ENCODE data around the gene WHRN.

WHRN gene

DNA sequence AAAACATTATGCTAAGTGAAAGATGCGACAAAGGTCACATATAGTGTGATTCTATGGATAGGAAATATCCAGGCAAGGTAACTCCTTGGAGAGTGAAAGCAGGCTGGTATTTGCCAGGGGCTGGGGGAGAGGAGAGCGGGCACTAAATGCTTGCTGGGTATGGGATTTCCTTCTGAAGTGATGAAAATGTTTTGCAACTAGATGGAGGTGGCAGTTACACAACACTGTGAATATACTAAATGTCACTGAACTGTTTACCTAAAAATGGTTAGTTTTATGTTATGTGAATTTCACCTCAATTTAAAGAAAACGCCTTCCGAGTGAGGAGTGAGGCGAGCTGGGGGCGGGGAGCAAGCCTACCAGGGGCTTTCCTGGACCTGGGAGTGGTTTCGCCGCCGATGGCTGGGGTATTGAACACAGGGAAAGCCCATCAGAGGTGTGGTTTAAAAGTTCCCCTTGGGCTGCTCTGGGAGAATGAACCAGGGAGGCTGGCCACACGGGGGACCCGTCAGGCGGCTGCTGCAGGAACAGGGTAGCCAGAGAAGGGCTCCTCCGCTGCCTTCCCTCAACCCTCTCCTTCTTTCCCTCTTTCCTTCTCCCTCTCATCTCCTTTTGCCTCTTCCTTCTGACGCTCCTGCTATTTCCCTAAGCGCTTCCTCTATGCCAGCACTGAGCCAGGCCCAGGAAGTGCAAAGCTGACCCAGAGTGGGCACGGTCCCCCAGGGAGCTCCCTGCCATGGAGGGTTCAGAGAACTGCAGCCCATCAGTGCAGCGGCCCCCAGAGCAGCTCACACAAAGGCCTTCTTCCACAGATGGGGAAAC, 122.4 kb downstream of the WHRN start:
- DNase-seq (ENCODE audit: low spot score) = no peak

DNA sequence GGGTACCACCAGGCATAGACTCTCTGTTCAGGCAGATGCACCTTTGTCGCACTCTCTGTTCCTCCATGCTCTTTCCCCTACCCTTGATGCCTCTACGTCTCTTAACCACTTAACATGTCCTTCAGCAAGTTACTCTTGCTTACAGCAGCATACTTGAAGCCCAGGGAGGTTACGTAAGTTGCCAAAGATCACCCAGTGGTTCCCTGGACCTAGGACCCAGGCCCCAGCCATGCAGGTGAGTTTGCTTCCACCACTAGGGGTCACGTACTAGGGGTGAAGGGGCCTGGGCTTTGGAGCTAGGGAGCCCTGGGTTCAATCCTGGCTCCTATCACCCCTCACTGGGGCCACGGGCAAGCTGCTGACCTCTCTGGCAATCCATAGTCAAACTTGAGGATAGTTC, 126.4 kb downstream of the WHRN start:
- no peak for DNase-seq (ENCODE audit: low spot score)

DNA sequence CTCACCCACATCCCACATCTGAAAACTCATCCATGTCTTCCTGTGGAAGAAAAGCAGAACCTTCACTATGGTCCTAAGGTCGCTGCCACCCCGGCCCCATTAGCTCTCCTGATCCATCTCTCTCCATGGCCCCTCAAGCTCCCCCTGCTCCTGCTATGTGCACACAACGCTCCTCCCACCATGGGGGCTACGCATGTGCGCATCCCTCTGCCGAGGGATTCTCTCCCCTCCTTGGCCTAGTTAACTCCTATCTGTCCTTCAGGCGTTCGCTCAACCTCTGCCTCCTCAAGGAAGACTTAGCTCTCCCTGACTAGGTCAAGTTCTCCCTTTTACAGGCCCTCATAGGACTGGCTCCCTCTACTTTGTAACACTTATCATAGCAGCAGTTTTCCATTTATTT, 127.3 kb downstream of the WHRN start:
- DNase-seq (ENCODE audit: low spot score) = no peak

DNA sequence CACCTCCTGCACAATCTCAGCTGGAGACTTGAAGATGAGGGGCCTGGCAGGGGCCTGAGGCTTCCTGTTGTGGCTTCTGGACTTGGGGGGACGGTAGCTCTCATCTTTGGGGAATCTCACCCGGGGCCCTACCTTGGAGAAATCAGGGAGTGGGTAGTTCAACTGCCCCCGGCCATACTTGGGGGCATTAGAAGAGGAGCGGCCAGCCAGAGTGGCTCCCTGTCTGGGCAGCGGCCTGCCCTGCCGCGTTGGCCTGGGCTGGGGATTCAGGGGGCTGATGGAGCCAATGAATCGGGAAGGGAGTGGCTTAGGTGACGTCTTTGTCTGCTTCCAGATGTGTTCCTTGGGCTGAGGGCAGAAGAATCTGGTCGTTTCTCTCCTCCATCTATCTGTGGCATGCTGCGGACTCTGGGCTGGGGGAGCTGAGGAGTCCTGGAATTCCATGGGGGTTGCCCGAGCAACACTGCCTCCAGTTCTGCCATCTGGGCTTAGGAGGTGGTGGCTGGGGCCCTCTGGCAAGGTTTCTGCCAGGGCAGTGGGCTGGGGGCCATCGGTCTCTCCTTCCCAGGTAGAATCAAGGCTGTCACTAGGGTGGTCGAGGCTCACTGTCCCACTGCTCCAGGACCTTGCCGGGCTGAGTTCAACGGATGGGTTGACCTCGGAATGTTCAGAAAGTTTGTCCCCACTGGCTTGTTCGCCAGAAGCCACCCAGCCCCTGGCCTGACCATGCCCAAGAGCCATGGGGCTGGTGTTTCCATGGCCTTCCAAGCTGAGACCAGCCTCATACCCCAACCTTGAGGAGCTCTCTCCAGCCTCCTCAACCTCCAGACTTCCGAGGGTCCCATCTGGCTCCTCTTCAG, 128.5 kb downstream of the WHRN start:
- DNase-seq (ENCODE audit: low spot score) = no peak

DNA sequence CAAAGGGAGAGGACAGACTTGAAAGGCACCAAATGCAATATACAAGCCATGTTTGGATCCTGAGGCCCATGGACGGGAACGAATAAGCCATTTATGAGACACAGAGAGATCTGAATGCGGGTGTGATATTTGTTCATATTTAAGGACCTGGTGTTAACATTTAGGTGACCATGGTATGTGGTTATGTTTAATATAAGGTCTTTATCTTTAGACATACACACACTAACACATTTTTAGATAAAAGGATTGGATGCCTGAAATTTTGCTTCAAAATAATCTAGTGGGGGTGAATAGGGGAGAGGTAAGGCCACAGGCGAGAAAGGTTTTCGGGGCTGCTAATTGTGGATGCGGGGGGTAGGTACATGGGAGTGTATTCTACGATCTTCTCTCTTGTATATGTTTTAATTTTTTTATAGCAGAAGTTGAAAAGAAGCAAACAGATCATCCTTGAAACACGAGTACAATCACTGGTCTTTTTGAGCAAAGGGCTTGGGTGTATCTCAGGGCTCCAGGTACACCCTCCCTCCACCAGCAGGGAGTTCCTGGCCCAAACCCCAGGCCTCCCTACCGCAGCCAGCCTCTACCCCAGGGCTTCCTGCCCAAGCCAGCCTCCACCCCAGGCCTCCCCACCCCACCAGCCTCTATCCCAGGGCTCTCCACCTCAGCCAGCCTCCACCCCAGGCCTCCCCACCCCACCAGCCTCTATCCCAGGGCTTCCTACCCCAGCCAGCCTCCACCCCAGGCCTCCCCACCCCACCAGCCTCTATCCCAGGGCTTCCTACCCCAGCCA, 129.7 kb downstream of the WHRN start:
- no peak for DNase-seq (ENCODE audit: low spot score)

DNA sequence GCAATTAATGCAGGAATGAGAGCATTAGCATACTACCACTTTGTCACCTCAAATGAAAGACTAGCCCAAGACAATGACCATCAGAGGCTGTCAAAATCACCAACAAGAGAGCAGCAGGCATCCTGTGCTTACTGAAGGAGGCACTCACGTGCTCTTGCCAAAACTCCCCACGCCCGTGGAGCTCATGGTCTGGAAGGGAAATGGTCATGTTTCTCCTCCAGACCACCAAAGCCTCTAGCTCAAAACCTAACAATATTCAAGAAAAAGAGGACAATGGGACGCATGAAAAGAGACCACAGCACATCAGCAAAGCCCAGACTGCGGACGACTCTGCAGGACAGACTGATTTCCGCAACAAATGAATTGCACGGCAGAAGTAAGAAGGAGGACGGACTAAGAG, 130.3 kb downstream of the WHRN start:
- DNase-seq (ENCODE audit: low spot score) = no peak

DNA sequence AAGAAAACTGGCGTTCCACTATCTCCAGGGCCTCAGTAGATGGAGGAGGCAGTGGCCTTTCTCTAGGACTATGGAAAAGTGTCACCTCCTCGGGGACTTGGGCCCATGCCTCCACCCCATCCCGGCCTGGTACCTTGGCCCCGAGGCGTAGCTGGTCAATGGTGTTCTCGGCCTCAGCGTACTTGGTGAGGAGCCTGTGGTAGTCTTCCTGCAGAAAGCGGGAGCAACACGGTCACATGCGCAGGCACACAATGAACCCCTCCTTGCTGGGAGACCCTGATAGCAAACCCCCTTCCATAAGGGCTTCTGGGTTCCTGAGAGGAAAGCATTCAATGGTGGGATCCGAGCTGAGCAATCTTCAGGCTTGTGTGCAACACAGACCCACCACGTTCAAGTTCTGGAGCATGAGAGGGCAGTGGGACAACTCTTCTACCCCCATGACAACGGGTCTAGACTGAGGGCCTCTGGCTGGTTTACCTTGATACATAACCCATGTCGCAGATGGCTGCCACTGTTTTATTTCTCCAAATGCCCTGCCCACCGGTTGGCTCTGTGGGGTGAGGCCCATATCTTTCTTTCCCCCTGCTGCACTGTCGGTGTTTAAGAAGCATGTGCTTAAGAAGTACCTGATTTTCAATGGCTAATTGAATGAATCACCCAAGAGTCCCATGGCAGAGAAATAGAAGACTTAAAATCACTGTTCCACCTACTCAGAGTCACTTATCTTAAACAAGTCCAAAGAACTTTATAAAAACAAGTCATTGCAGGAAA, 131.1 kb downstream of the WHRN start:
- no peak for DNase-seq (ENCODE audit: low spot score)

DNA sequence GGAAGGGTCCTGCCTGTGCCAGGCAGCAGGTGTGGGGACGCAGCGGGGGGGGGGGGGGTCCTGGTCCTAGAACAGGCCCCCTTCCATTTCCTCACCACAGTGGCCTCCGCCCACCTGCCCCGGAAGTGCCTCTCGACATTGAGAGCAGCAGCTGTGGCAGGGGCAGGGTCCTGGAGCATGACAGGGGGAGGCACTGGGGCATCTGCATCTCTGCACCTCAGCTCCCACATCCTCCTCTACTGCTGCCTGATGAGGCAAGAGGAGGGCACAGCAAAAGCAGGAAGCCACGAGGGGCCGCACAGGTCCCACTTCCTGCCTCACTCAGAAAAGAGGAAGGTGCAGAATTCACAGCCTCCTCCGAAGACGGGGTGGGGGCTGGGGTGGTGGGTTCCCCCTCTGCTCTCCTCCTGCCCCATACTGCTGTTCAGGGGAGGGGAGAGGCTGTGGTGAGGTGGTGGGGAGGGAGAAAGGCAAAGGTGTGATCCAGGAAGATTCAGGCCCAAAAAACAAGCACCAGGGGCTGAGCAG, 132.3 kb downstream of the WHRN start:
- no peak for DNase-seq (ENCODE audit: low spot score)

DNA sequence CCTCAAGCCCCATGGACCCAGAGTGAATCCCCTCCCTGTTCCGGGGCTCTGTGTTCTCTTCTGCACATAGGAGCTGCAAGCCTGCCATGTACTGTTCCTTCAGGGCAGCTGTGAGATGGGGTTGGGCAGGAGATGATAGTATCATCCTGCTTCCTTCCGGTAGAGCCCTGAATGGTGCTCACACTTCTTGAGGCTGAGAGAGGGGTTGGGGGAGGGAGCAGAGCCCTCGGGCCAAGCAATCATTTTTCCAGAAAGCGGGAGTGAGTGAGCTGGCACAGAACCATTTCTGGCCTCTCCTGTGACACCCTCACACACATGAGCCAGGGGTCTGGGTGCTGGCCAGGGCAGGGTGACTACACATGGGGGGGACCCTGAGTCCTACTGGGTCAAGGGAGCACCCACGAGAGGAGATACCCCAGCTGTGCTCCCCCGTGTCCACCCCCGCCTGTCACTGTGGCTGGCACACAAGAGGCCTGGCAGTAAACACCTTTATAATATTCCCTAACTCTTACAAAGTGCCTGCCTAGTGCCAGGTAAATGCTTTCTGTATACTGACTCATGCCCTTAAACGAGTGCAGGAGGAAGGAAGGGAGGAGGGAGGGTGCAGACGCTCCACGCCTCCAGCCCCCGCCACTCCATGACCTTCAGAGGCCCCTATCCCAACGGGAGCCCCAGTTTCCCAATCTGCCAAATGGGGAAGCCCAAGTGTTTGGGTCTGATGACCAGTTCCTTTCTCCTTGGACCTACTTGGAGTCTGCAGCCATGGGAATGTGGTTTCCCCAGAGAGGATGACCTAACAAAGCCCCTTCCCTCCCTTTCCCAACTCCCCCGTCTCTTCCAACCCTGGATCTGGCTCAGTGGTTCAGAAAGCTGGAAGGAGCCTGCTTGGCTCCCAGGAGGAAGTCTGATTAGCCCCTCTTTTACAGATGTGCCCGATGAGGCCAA, 133.0 kb downstream of the WHRN start:
- DNase-seq (ENCODE audit: low spot score) = no peak

DNA sequence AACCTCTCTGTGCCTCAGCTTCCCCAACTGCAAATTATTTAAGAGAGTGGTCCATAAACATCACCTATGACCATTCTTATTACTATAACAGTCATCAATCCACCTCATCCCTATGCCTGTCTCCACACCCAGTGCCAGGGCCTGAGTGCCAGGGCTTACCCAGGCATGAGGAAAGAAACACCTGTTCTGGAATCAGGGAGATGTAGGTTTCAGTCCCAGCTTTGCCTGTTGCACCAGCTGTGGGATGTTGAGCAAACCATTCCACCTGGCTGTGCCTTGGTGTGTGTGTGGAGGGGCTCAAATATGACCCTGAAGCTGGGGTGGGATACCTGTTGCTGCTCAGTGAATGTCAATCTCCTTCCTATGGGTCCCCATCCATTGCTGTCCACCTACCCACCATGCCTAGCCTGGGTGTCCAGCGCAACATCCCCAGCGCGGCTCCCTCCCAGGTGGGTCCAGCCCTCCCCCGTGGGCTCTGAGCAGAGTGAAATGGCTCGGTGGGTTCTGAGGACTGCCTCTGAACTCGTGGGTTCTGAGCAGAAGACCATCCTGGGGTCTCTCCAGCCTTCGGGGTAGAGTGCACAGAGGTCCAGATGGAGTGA, 133.8 kb downstream of the WHRN start:
- no peak for DNase-seq (ENCODE audit: low spot score)

DNA sequence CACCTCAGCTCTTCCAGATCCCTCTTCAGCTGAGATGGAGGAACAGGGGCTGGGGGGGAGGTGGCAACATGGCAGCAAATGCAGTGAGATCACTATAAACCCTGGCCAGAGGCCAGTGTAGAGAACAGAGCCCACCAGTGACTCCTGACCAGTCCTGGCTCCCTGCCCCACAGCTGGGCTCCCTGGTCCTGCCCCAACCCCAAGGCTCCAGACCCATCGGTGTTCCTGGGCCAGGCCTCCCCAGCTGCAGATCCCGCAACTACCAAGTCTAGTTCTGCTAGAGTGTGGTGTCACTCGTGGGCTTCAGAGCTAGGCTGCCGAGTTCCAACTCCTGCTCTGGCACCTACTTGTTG, 134.3 kb downstream of the WHRN start:
- DNase-seq (ENCODE audit: low spot score) = no peak

DNA sequence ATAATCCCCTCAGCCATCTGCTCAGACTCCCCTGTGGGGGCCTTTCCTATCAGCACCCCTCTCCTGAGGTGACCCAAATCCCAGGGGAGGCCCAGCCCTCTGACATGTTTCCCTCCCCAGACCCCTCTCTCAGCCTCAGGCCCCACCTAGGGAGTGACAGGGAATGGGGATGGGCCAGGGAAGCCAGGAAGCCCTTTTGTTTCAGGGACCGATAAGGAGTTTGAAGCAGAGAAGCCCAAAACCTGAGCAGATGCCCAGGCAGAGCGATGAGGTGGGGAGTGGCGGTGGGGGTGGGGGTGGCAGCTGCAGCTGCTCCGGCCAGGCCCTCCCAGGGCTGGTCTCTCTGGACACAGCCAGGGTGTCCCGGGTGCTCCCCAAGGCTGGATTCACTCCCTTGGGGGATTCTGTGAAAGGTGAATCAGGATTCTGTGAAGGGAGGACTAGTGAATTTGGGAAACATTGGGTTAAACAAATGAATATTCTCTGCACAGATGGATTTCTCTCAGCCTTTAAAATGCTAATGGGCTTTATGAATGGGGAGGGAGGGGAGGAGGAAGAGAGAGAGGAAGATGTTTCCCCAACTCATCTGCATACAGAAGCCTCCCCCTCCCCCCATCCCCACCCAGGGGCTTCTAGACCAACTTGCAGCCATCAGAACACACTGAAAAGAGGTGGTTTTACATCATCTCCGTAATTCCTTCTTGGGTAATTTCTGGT, 134.9 kb downstream of the WHRN start:
- no peak for DNase-seq (ENCODE audit: low spot score)

DNA sequence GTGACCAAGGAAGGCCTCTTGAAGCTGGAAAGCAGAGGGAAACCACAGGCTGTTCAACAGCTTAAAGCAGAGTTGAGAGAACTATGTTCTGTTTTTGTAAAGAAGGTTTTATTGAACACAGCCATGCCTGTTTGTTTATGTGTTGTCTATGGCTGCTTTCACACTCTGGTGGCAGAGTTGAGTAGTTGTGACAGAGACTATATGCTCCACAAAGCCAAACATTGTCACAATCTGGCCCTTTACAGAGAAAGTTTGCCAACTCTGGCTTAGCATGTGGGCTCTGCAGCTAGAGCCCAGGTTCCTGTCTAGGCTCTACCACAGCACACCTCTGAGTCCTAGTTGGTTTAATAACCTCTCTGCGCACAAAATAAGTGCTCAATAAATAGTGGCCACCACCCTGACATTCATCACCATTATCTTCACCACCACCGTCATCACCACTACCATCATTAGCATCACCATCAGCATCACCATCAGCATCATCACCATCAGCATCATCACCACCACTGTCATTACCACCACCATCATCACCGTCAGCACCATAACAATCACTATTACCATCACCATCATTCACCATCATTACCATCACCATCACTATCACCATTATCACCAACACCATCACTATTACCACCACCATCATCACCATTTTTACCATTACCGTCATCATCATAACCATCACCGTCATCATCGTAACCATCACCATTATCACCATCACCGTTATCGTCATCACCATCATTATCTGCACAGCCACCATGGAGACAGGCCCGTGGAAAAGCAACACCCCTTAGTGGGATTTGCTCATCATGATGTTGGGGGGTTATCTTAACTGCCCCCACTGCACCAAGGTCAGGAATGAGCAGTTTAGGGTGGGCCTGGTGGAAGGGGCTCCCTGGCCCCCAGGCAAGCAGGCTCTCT, 135.8 kb downstream of the WHRN start:
- DNase-seq (ENCODE audit: low spot score) = no peak

DNA sequence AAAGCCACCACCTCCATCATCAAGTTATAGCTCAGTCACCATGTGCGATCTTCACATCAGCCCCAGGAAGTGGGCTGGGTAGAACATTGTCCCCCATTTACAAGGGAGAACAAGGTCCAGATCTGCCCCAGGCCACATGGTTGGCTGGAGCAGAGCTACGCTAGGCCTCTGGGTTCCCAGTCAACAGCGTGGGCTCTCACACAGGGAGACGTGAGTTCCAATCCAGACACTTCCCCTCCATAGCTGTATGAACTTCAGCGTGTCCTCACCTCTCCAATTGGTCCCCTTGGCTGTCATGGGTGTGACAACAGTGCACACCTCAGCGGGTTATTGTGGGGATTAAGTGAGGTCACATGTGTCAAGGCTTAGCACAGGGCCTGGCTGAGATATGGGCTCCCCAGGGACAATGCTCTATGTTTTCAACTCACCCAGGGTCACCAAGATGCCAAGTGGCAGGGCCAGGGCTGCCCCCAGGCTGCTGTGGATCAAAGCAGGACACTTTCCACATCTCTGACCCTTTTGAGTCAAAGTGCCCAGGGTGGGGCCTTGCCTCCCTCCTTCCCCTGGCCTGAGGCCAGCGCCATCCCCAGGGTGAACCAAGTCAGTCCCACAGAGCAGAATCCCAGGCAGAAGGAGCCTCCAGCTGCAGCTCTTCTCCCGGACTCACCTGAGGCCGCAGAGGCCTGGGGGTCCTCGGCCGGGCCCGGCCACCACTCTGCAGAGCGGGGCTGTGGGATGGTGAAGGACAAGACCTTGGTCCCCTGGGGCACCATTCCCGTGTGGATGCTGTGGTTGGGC, 137.3 kb downstream of the WHRN start:
- DNase-seq (ENCODE audit: low spot score) = no peak

DNA sequence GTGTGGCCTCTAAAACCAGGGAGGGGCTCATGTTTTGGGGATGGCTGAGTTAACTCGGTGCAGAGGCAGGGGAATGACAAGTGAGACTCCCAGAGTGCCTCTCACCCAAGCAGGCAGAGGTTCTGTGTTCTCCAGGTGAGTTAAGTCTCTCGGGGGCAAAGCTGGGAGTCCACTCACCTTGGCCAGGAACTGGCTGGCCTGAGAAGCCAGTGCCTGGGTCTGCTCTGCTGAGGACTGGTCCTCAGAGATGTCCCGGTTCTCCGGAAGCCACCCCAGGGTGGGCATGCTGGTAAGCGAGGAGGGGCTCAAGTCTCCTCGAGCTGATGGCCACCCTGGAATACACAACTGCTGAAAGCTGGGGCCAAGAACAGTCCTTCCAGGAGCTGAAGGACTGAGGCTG, 137.9 kb downstream of the WHRN start:
- DNase-seq (ENCODE audit: low spot score) = no peak

DNA sequence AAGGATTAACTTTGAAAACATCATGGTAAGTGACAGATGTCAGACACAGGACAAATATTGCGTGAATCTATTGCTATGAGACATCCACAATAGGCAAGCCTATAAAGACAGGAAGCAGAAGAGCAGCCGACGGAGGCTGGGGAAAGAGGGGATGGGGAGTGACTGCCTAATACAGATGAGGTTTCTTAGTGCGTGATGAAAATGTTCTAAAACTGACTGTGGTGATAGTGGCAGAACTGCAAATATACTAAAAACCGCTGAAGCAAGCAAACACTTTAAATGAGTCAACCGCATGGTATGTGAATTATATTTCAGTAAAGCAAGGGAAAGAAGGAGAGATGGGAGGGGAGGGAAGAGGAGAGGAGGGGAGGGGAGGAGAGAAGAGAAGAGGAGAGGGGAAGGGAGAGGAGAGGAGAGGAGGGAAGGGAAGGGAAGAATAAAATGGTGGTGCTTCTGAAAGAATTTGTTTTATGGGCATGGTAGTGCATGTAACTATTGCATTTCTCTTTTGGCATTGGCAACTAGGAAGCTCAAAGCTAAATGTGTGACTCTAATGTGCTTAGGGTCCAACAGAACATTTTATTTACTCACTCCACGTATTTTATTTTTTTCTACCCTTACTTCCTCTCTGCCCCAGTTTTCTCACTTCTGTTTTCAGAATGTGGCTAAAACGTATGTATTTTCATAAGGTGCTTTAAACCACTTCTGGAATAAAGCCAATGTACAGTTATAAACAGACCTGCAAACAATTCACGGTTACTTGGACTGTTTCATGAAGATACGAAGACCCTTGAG, 138.7 kb downstream of the WHRN start:
- DNase-seq (ENCODE audit: low spot score) = no peak

DNA sequence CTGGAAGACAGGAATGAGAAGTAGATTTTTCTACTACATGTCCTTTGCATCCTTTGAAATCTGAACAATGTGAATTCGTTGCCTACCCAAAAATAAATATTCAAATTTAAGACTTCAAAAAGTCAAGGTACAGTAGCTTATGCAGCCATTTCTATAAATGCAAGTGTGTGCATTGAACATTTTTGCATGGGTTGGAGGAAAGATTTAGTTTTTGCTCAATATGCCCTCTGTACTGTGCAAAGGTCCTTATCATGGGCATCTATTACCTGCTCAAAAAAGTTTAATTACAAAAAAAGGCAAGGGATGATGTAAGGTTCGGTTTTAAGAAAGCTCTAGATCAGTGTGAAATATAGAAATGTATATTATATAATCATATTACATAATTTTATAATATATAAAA, 140.1 kb downstream of the WHRN start:
- no peak for DNase-seq (ENCODE audit: low spot score)

Data from RKO (cell line).